Esophagus squamous epithelium (tissue), 5 donors: ENCODE measurements around the gene CYCS. TPM values are rescaled to one million over a fixed set of nuclear protein-coding genes. Genes with fewer than 3 reads are reported as not detected.
"Not testable (repeated sequence)": the region's sequence is repeated elsewhere in the genome, so short reads cannot be mapped to it uniquely, and the experiment has no call there.

Experiments
- DNase-seq: peaks from one replicate; lab custom pipeline; 2025; lab: John Stamatoyannopoulos, UW
- H3K27ac ChIP-seq, 4 donors: fragments of 200-600 bp; sonication (generic); one replicate each; pipeline ENCODE4 v1.5.1; 2016 to 2019; ENCODE audit warnings: mild to moderate bottlenecking in 1 of 4
- H3K27me3 ChIP-seq, 4 donors: fragments of 200-600 bp; sonication (generic); 1 replicate in 3 of 4; 2 replicates in 1 of 4; pipeline versions ENCODE4 v1.5.1 to v1.6.0; 2017 to 2021; ENCODE audit warnings: antibody characterized with exemption in 1 of 4
- H3K36me3 ChIP-seq, 3 donors: fragments of 200-600 bp; sonication (generic); one replicate each; pipeline ENCODE4 v1.5.1; 2016 to 2019
- H3K4me1 ChIP-seq, 3 donors: fragments of 200-600 bp; sonication (generic); one replicate each; pipeline ENCODE4 v1.5.1; 2017 to 2019
- H3K4me3 ChIP-seq, 4 donors: fragments of 200-600 bp; sonication (generic); 1 replicate in 3 of 4; 2 replicates in 1 of 4; pipeline ENCODE4 v1.5.1; 2016 to 2019; ENCODE audit warnings: mild to moderate bottlenecking in 2 of 4, moderate library complexity in 1 of 4
- H3K9me3 ChIP-seq, 3 donors: fragments of 200-600 bp; sonication (generic); one replicate each; pipeline ENCODE4 v1.5.1; 2016 to 2019
- CTCF ChIP-seq, 6 experiments: fragments of 450-650 bp in 4 of 6; fragments of 200-600 bp in 2 of 6; sonication (generic) in 2 of 6; IDR thresholded peaks; one replicate each; pipeline ENCODE4 v1.5.1; 2016 to 2019; ENCODE audit warnings: antibody characterized with exemption in 6 of 6, mild to moderate bottlenecking in 4 of 6, moderate library complexity in 4 of 6
- POLR2A ChIP-seq, 4 donors: fragments of 450-650 bp; IDR thresholded peaks; one replicate each; pipeline ENCODE4 v1.6.1; 2017; ENCODE audit warnings: antibody characterized with exemption in 4 of 4, mild to moderate bottlenecking in 4 of 4, moderate library complexity in 3 of 4
- WGBS, 2 donors: methylation state at CpG; one replicate each; pipeline ENCODE4 v1.1.5; 2018; 5-methylcytosine and 5-hydroxymethylcytosine counted together
- intact Hi-C: fragments of 100-400 bp; cut with DNase I; formaldehyde crosslinking; loops from one replicate; pipeline ENCODE4 v1.15.0; 2022
- total RNA-seq, 4 donors: library from RNA; depleted of rRNA; stranded (reverse); fragments of >200 nt; gene quantifications; one replicate each; pipeline ENCODE4 v1.1.0, GENCODE V29; 2016
- donor health status: DM: yes; HTN: yes; CAD: no.

Gene CYCS
- total RNA-seq, 4 donors from 2014 or later = 48.1 to 117 (median 72.8) TPM

- no peaks in the 10 kb centered on the region for H3K9me3 ChIP-seq
- peaks cover 12 to 49% (median 15%) of the 10 kb centered on the region in 3 donors for H3K36me3 ChIP-seq
- peaks cover 0 to 27% (median 9%) of the 10 kb centered on the region in 3 donors for H3K4me1 ChIP-seq
- no peak for TF ChIP-seq POLR2A (IDR thresholded peaks at IDR 0.05)
- H3K27me3 ChIP-seq = no peaks in the 10 kb centered on the region
- no peak for DNase-seq
- no peak overlapping the region for H3K4me3 ChIP-seq
- no peak overlapping the region for H3K27ac ChIP-seq
- intact Hi-C loops = no loop called here
- WGBS, 2 donors = 87 to 91% methylated on average over 8 of the region's 8 CpGs
These were observed 6.0 kb downstream of the CYCS start for GRCh38 chr7:25119102-25119501.

GRCh38 chr7:25118048-25118753 is 6.9 kb downstream of the CYCS start:
- 72 to 80% methylated on average over 7 to 8 of the region's 8 CpGs for WGBS, 2 donors
- no peaks in the 10 kb centered on the region for H3K27me3 ChIP-seq
- peaks cover 0 to 18% (median 6%) of the 10 kb centered on the region in 3 donors for H3K4me1 ChIP-seq
- TF ChIP-seq CTCF (IDR thresholded peaks at IDR 0.05) = no peak
- TF ChIP-seq POLR2A (IDR thresholded peaks at IDR 0.05) = no peak
- no peak overlapping the region for H3K4me3 ChIP-seq
- DNase-seq = no peak
- no peak overlapping the region for H3K27ac ChIP-seq
- peaks cover 12 to 49% (median 15%) of the 10 kb centered on the region in 3 donors for H3K36me3 ChIP-seq
- intact Hi-C loops = no loop called here
- H3K9me3 ChIP-seq = no peaks in the 10 kb centered on the region

- intact Hi-C loops = no loop called here
- Histone ChIP-seq H3K9me3 (no peaks in the 10 kb centered on the region), H3K4me3 (no peak overlapping the region), H3K4me1 (peaks cover 0 to 15% (median 6%) of the 10 kb centered on the region in 3 donors), H3K36me3 (peaks cover 12 to 42% (median 15%) of the 10 kb centered on the region in 3 donors), H3K27me3 (no peaks in the 10 kb centered on the region), H3K27ac (peak overlapping the region in 1 of 4 donors; percentile 46)
- DNase-seq = no peak
- TF ChIP-seq CTCF (IDR thresholded peaks at IDR 0.05) = no peak
- no peak for TF ChIP-seq POLR2A (IDR thresholded peaks at IDR 0.05)
- 66 to 71% methylated on average over 7 of the region's 7 CpGs for WGBS, 2 donors
These were observed 7.6 kb downstream of the CYCS start for GRCh38 chr7:25117226-25118047.

- peaks cover 6 to 34% (median 10%) of the 10 kb centered on the region in 3 donors for H3K36me3 ChIP-seq
These were observed 8.4 kb downstream of the CYCS start for GRCh38 chr7:25116621-25117020.

GRCh38 chr7:25110514-25110913 is 14.5 kb downstream of the CYCS start:
- H3K9me3 ChIP-seq, H3K27ac ChIP-seq, H3K4me3 ChIP-seq, H3K36me3 ChIP-seq, DNase-seq, H3K27me3 ChIP-seq, H3K4me1 ChIP-seq, intact Hi-C loops: not testable (repeated sequence)
- 78 to 92% methylated on average over 1 of the region's 2 CpGs for WGBS, 2 donors

More at GRCh38 chr7:25116621-25117020, 8.4 kb downstream of the CYCS start:
- DNase-seq = no peak
- Histone ChIP-seq H3K9me3 (no peaks in the 10 kb centered on the region), H3K27ac (no peak overlapping the region), H3K27me3 (no peaks in the 10 kb centered on the region), H3K4me3 (no peak overlapping the region), H3K4me1 (peaks cover 0 to 12% (median 6%) of the 10 kb centered on the region in 3 donors)
- TF ChIP-seq CTCF (IDR thresholded peaks at IDR 0.05) = no peak
- TF ChIP-seq POLR2A (IDR thresholded peaks at IDR 0.05) = no peak
- 76 to 89% methylated on average over 5 of the region's 5 CpGs for WGBS, 2 donors
- intact Hi-C loops = no loop called here

- Histone ChIP-seq H3K36me3 (no peaks in the 10 kb centered on the region), H3K27ac (no peak overlapping the region), H3K4me3 (no peak overlapping the region), H3K4me1 (peaks cover 0 to 4% (median 0%) of the 10 kb centered on the region in 3 donors), H3K27me3 (no peaks in the 10 kb centered on the region), H3K9me3 (no peaks in the 10 kb centered on the region)
- WGBS, 2 donors = 44 to 68% methylated on average over 2 to 3 of the region's 3 CpGs
- TF ChIP-seq POLR2A (IDR thresholded peaks at IDR 0.05) (no peak), CTCF (IDR thresholded peaks at IDR 0.05) (no peak)
- no peak for DNase-seq
- intact Hi-C loops = no loop called here
These were observed 15.8 kb downstream of the CYCS start for GRCh38 chr7:25109276-25109675.
